22Rv1 (cell line): ENCODE measurements around the gene CSNK2A3.

Experiments
- CTCF ChIP-seq: fragments of 450-650 bp; IDR thresholded peaks from 2 replicates; pipeline ENCODE4 v1.5.1; 2017; ENCODE audit warnings: mild to moderate bottlenecking
- ZFX ChIP-seq: fragments of 450-650 bp; IDR thresholded peaks from 2 replicates; pipeline ENCODE4 v1.6.1; 2017; ENCODE audit warnings: antibody characterized with exemption, borderline replicate concordance

GRCh38 chr11:11313426-11313825, 39.6 kb downstream of the CSNK2A3 start:
- no peak for TF ChIP-seq CTCF
- no peak for TF ChIP-seq ZFX
